Measurements from ENCODE around the gene HS6ST1.

Gene HS6ST1

GRCh38 chr2:128358941-128359731 lies 40.5 kb upstream of the HS6ST1 start:
- Histone ChIP-seq H3K36me3 (ENCODE audit: insufficient read depth) (no peaks in the 10 kb centered on the region), H3K4me2 (no peak overlapping the region), H3K9ac (no peak overlapping the region), H3K4me3 (IDR thresholded peaks at IDR 0.05; ENCODE audit: insufficient read depth, low read depth, low read length) (no peak overlapping the region), H3K27ac (no peak overlapping the region), H3K27me3 (ENCODE audit: insufficient read depth, low read depth) (no peaks in the 10 kb centered on the region), H3K4me1 (ENCODE audit: low read depth, poor library complexity, severe bottlenecking) (no peaks in the 10 kb centered on the region), H4K20me1 (ENCODE audit: insufficient read depth) (no peaks in the 10 kb centered on the region), H3K79me2 (ENCODE audit: insufficient read depth, low read depth) (no peaks in the 10 kb centered on the region), H2AFZ (ENCODE audit: low read depth) (no peak overlapping the region)
- no peak for TF ChIP-seq CTCF (conservative IDR thresholded peaks at IDR 0.05; ENCODE audit: low read depth, low read length)

- Histone ChIP-seq H4K20me1 (ENCODE audit: insufficient read depth) (no peaks in the 10 kb centered on the region), H3K36me3 (ENCODE audit: insufficient read depth) (no peaks in the 10 kb centered on the region), H3K4me1 (ENCODE audit: low read depth, poor library complexity, severe bottlenecking) (no peaks in the 10 kb centered on the region), H3K9ac (no peak overlapping the region), H3K4me2 (no peak overlapping the region), H2AFZ (ENCODE audit: low read depth) (no peak overlapping the region), H3K27me3 (ENCODE audit: insufficient read depth, low read depth) (no peaks in the 10 kb centered on the region), H3K27ac (no peak overlapping the region), H3K4me3 (IDR thresholded peaks at IDR 0.05; ENCODE audit: insufficient read depth, low read depth, low read length) (no peak overlapping the region), H3K79me2 (ENCODE audit: insufficient read depth, low read depth) (no peaks in the 10 kb centered on the region)
- TF ChIP-seq CTCF (conservative IDR thresholded peaks at IDR 0.05; ENCODE audit: low read depth, low read length) = no peak
Observed at GRCh38 chr2:128357506-128358370, 39.1 kb upstream of the HS6ST1 start.

GRCh38 chr2:128356127-128356526 lies 37.5 kb upstream of the HS6ST1 start:
- Histone ChIP-seq H3K4me1 (ENCODE audit: low read depth, poor library complexity, severe bottlenecking) (no peaks in the 10 kb centered on the region), H3K4me3 (IDR thresholded peaks at IDR 0.05; ENCODE audit: insufficient read depth, low read depth, low read length) (no peak overlapping the region), H4K20me1 (ENCODE audit: insufficient read depth) (no peaks in the 10 kb centered on the region), H3K36me3 (ENCODE audit: insufficient read depth) (no peaks in the 10 kb centered on the region), H3K4me2 (no peak overlapping the region), H3K9ac (no peak overlapping the region), H3K79me2 (ENCODE audit: insufficient read depth, low read depth) (no peaks in the 10 kb centered on the region), H3K27me3 (ENCODE audit: insufficient read depth, low read depth) (no peaks in the 10 kb centered on the region), H2AFZ (ENCODE audit: low read depth) (no peak overlapping the region), H3K27ac (no peak overlapping the region)
- TF ChIP-seq CTCF (conservative IDR thresholded peaks at IDR 0.05; ENCODE audit: low read depth, low read length) = no peak

GRCh38 chr2:128354726-128355470 lies 36.2 kb upstream of the HS6ST1 start:
- no peak for TF ChIP-seq CTCF (conservative IDR thresholded peaks at IDR 0.05; ENCODE audit: low read depth, low read length)
- no peaks in the 10 kb centered on the region for H3K27me3 ChIP-seq (ENCODE audit: insufficient read depth, low read depth)
- H3K27ac ChIP-seq = no peak overlapping the region
- no peaks in the 10 kb centered on the region for H3K4me1 ChIP-seq (ENCODE audit: low read depth, poor library complexity, severe bottlenecking)
- no peaks in the 10 kb centered on the region for H4K20me1 ChIP-seq (ENCODE audit: insufficient read depth)
- H3K36me3 ChIP-seq (ENCODE audit: insufficient read depth) = no peaks in the 10 kb centered on the region
- no peaks in the 10 kb centered on the region for H3K79me2 ChIP-seq (ENCODE audit: insufficient read depth, low read depth)
- H3K9ac ChIP-seq = no peak overlapping the region
- no peak overlapping the region for H3K4me2 ChIP-seq
- H2AFZ ChIP-seq (ENCODE audit: low read depth) = no peak overlapping the region
- no peak overlapping the region for H3K4me3 ChIP-seq (IDR thresholded peaks at IDR 0.05; ENCODE audit: insufficient read depth, low read depth, low read length)
